IPS-20b (cell line): ENCODE data around the gene CPNE4.

Source experiments
- H3K27ac ChIP-seq: one replicate; pipeline ENCODE4 v1.5.1; 2013; ENCODE audit warnings: low read length
- H3K27me3 ChIP-seq: 2 replicates; pipeline ENCODE4 v1.6.1; 2013; ENCODE audit warnings: mild to moderate bottlenecking, low read length, inconsistent platforms; ENCODE audit not compliant: insufficient read depth
- H3K36me3 ChIP-seq: 2 replicates; pipeline ENCODE4 v1.6.1; 2013; ENCODE audit warnings: low read depth, mild to moderate bottlenecking, inconsistent platforms, low read length, moderate library complexity; ENCODE audit not compliant: insufficient read depth
- H3K4me1 ChIP-seq: 2 replicates; pipeline ENCODE4 v1.6.1; 2013; ENCODE audit warnings: mild to moderate bottlenecking, control low read depth, inconsistent platforms, low read length, moderate library complexity; ENCODE audit not compliant: insufficient read depth
- H3K4me3 ChIP-seq: 2 replicates; pipeline ENCODE4 v1.5.1; 2013; ENCODE audit warnings: mild to moderate bottlenecking, low read length, inconsistent platforms
- H3K9ac ChIP-seq: 2 replicates; pipeline ENCODE4 v1.6.1; 2013; ENCODE audit warnings: low read depth, mild to moderate bottlenecking, inconsistent platforms, low read length, moderate library complexity
- H3K9me3 ChIP-seq: 2 replicates; pipeline ENCODE4 v1.6.1; 2013; ENCODE audit warnings: mild to moderate bottlenecking, low read depth, low read length, inconsistent platforms; ENCODE audit not compliant: insufficient read depth

The CPNE4 gene

DNA sequence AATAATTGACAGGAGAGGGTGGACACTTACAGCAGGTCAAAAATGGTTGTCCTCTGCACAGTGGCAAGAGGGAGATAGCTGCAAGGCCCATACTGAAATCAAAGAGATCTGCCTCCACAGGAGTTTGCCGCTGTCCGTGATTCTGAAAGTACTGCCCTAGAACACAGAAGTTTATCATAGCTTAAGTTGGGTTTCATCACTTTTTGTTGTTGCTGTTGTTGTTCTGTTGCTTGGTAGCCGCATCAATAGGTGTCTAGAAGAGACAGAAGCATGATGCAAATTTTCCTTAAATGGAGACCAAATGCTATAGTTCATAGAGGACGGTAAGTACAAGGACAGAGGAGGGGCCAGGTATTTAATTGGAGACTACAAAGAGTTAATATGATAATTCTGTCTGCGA, 412.1 kb downstream of the CPNE4 start:
- Histone ChIP-seq H3K9ac (no peak overlapping the region), H3K27ac (no peak overlapping the region), H3K36me3 (no peaks in the 10 kb centered on the region), H3K4me3 (no peak overlapping the region), H3K4me1 (peaks cover 8% of the 10 kb centered on the region), H3K27me3 (no peaks in the 10 kb centered on the region), H3K9me3 (no peaks in the 10 kb centered on the region)

DNA sequence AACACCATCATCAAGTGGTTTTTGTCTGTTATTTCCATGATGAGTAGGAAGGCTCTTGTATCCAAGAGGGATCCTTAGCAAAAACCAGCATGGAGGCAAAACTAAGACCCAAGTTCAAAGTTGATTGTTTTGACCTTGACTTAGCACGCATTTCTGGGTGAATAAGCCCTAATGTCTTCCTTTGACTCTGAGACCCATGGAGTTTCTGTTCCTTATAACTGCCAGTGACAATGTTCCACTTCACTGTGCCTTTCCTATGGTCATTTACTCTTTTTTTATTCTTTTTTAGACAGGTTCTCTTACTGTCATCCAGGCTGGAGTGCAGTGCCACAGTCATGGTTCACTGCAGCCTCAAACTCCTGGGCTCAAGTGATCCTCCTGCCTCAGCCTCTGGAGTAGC, 413.8 kb downstream of the CPNE4 start:
- no peak overlapping the region for H3K27ac ChIP-seq
- H3K4me3 ChIP-seq: no peak overlapping the region
- H3K4me1 ChIP-seq: peaks cover 8% of the 10 kb centered on the region
- H3K9ac ChIP-seq: no peak overlapping the region
- no peaks in the 10 kb centered on the region for H3K27me3 ChIP-seq
- no peaks in the 10 kb centered on the region for H3K36me3 ChIP-seq
- H3K9me3 ChIP-seq: no peaks in the 10 kb centered on the region

DNA sequence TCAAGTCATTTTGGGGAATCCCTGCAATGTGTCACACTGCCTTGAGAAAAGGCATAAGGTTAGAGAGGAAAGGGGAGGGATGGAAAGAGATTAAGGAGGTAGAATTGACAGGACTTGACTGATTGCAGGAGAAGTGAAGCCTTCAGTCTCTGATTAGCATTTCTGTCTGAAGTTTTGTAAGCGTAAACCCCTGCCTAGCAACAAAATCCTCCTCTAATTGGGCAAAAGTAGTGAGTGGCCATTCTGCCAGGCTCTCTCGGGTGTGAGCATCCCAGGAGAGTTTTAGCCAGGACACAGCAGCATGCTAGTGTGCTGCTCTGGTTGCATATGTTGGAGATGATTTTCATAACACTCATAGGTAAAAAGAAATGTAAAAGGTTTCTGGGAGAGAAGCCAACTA, 415.0 kb downstream of the CPNE4 start:
- H3K9ac ChIP-seq: no peak overlapping the region
- no peaks in the 10 kb centered on the region for H3K36me3 ChIP-seq
- H3K9me3 ChIP-seq: no peaks in the 10 kb centered on the region
- peaks cover 8% of the 10 kb centered on the region for H3K4me1 ChIP-seq
- H3K27me3 ChIP-seq: no peaks in the 10 kb centered on the region
- no peak overlapping the region for H3K4me3 ChIP-seq
- H3K27ac ChIP-seq: no peak overlapping the region

DNA sequence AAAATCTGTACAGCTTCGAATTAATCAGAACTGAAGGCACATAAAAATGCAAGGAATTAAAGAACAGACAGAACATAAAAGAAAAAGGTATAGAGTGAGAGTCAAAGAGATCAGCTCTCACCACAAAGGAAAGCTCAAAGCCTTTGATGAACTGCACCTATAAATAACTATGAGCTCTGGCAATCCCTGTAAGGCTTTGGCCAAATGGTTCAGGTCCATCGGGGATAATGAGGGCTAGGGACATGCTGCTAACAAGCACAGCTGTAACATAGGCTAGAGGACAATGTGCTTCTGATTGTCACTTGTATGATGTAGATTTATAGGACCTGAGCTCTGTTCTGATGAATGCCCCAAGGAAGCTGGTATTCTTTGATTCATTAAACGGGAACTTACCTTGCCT, 418.1 kb downstream of the CPNE4 start:
- H3K9ac ChIP-seq: no peak overlapping the region
- no peaks in the 10 kb centered on the region for H3K27me3 ChIP-seq
- no peaks in the 10 kb centered on the region for H3K9me3 ChIP-seq
- H3K4me1 ChIP-seq: no peaks in the 10 kb centered on the region
- no peak overlapping the region for H3K27ac ChIP-seq
- H3K4me3 ChIP-seq: no peak overlapping the region
- no peaks in the 10 kb centered on the region for H3K36me3 ChIP-seq

DNA sequence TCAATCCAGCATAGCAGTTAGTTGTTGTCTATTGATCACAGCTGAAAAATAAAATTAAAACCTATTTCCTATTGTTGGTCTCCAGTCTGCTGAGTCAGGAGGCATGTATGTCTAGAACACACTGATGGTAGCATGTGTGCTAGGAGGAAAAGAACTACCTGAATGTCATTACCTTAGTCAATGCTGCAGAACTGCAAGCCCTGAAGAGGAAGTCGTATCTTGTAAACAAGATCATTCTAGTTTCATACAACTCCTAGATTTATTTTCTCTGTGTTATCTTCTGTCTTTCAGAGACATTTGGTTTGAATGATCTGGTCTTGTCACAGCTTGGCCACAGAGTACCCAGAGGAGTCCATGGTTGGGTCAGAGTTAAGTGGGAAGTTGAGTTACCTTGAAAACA, 422.1 kb downstream of the CPNE4 start:
- H3K4me1 ChIP-seq: no peaks in the 10 kb centered on the region
- no peak overlapping the region for H3K9ac ChIP-seq
- no peak overlapping the region for H3K27ac ChIP-seq
- H3K27me3 ChIP-seq: no peaks in the 10 kb centered on the region
- H3K9me3 ChIP-seq: no peaks in the 10 kb centered on the region
- no peak overlapping the region for H3K4me3 ChIP-seq
- H3K36me3 ChIP-seq: no peaks in the 10 kb centered on the region

DNA sequence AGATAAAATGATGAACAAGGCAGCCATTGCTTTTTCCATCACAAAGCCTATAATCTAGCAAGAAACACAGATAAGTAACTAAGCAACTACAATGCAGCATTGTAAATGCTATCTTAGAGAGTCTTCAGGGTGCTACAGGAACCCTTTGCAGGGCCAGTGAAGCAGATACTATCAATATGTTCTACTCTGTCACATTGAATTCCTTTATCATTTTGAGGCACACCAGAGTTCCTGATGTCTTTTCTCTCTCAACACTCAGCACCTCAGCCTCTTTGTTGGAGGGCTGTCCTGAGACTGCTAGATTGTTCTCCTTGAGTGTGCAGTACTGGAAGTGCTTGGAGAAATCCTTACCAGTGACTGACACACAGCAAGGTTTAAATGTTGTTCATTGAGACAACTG, 424.6 kb downstream of the CPNE4 start:
- Histone ChIP-seq H3K9ac (no peak overlapping the region), H3K9me3 (no peaks in the 10 kb centered on the region), H3K4me1 (no peaks in the 10 kb centered on the region), H3K27ac (no peak overlapping the region), H3K36me3 (no peaks in the 10 kb centered on the region), H3K27me3 (no peaks in the 10 kb centered on the region), H3K4me3 (no peak overlapping the region)

DNA sequence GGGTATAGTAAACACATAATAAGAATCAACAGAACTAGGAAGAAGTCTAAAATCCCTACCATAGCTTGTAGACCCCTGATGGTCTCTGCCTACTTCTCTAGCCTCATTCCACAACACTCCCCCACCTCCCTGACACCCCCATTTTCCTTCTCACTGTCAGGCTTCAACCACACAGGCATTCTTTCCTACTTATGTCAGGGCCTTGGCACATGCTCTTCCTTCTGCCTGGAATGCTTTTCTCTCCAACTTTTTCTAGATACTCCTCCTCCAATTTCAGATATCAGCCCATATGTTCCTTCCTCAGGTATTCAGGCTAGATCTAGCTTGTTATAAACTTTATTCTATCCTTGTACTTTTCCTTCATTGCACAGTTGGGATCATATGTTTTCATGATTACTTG, 426.1 kb downstream of the CPNE4 start:
- Histone ChIP-seq H3K36me3 (no peaks in the 10 kb centered on the region), H3K9ac (no peak overlapping the region), H3K27ac (no peak overlapping the region), H3K27me3 (no peaks in the 10 kb centered on the region), H3K9me3 (no peaks in the 10 kb centered on the region), H3K4me1 (no peaks in the 10 kb centered on the region), H3K4me3 (no peak overlapping the region)

DNA sequence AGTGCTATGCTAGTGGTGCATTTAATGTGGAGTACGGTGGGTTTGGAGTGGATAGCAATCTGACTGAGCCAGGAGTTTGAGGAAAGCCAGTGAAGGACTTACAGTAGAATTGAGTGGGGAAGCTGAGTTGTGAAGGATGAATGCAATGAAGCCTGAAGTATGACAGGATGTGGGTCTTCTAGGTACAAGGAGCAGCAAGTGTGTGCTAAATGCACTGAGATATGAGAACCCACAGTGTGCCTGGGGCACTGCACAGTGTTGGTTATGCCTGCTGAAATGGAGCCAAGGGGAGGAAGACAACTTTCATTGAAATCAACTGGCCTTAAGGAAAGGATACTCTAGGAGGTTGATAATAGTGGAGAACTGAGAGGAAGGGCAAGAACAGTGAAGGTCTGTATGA, 426.5 kb downstream of the CPNE4 start:
- H3K9me3 ChIP-seq: no peaks in the 10 kb centered on the region
- no peak overlapping the region for H3K4me3 ChIP-seq
- H3K36me3 ChIP-seq: no peaks in the 10 kb centered on the region
- H3K27me3 ChIP-seq: no peaks in the 10 kb centered on the region
- H3K4me1 ChIP-seq: no peaks in the 10 kb centered on the region
- H3K9ac ChIP-seq: no peak overlapping the region
- H3K27ac ChIP-seq: no peak overlapping the region

DNA sequence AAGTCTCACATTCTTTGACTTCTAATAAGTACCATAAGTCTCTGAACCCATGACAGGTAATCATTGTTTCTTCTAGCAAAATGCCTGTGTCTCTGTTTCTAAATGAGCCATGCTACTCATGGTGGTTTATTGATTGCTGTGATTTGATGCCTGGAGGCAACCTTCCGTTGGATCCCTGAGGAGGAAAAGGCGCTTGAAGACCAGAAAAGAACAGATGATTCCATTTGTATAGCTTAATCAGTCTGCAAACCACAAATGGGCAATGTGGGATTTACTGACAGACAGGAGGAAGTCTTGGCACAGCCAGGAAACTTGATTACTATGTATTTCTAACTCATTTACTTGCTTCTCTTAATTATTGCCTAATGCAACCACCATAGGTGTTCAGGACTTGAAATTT, 428.9 kb downstream of the CPNE4 start:
- H3K9ac ChIP-seq: no peak overlapping the region

DNA sequence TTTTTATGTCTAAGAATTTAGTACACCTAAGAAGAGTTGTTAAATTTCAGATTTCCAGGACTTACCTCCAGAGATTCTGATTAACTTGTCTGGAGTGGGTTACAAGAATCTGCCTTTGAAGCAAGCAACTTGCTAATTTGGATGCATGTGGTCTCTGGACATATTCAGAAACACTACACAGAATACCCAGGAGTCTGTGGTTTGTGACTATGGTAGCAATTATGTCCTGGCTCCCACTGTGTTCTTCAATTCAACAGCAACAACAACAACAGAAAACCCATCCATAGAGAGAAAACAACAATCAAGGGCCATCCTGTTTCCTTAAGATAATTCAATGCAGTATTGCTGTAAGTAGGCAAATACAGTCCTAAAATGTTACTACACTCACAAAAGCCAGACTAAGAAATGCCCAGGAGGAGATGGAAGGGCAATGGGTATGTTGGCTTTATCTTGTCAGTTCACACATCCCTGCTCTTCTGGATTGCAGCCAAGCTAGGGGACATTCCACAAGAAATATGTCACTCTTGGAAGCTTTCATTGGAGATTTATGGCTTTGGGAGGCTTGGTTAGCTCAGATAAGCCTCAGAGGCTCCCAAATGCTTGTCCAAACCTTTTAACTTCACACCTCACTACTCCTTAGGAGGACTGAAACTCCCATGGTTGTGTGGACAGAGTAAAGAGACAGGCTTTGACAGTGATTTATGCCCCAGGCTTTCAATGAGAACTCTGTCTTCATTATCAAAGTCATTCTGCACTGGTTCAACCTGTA, 432.6 kb downstream of the CPNE4 start:
- H3K27ac ChIP-seq: no peak overlapping the region
- H3K27me3 ChIP-seq: no peaks in the 10 kb centered on the region
- H3K4me1 ChIP-seq: no peaks in the 10 kb centered on the region
- H3K36me3 ChIP-seq: no peaks in the 10 kb centered on the region
- H3K4me3 ChIP-seq: no peak overlapping the region
- no peaks in the 10 kb centered on the region for H3K9me3 ChIP-seq
- H3K9ac ChIP-seq: no peak overlapping the region

More for the DNA sequence above, 428.9 kb downstream of the CPNE4 start:
- H3K36me3 ChIP-seq: no peaks in the 10 kb centered on the region
- H3K4me1 ChIP-seq: no peaks in the 10 kb centered on the region
- no peaks in the 10 kb centered on the region for H3K9me3 ChIP-seq
- no peaks in the 10 kb centered on the region for H3K27me3 ChIP-seq
- no peak overlapping the region for H3K4me3 ChIP-seq
- no peak overlapping the region for H3K27ac ChIP-seq

DNA sequence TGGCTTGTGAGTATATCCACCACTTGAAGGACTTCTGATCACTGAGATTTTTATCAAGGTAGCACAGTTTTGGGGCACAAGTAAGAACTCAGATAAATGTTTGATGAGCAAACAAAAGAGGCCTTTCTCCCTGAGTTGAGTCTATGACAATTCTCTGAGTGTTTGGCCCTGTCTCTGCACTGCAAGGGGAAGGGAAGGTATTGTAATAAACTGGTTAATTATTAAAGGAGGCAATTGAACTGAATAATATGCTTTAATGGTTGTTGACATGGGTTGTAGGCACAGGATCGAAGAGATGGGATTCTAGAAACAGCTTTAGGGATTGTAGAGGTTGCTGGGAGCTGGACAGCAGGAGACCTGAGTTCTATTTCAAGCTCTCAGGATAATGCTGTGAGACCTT, 437.0 kb downstream of the CPNE4 start:
- Histone ChIP-seq H3K36me3 (no peaks in the 10 kb centered on the region), H3K4me1 (no peaks in the 10 kb centered on the region), H3K4me3 (no peak overlapping the region), H3K27ac (no peak overlapping the region), H3K9me3 (no peaks in the 10 kb centered on the region), H3K9ac (no peak overlapping the region), H3K27me3 (no peaks in the 10 kb centered on the region)

DNA sequence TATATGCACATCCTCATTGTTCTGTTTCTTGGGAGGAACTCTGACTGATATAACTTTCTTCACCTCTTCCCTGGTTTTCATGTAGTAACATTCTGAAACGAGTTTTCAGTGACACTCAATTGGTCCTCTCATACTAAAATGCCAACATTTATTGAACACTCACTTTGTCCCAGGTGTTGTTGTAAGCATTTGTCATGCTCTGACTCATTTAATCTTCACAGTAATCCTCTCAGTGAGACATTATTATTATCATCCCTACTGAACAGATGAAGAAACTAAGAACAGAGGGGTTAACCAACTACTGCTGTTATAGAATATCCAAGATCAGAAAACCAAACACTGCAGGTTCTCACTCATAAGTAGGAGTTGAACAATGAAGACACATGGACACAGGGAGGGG, 437.9 kb downstream of the CPNE4 start:
- H3K9me3 ChIP-seq: no peaks in the 10 kb centered on the region

More for the DNA sequence above, 437.9 kb downstream of the CPNE4 start:
- Histone ChIP-seq H3K4me1 (no peaks in the 10 kb centered on the region), H3K9ac (no peak overlapping the region), H3K36me3 (no peaks in the 10 kb centered on the region), H3K27ac (no peak overlapping the region), H3K27me3 (no peaks in the 10 kb centered on the region), H3K4me3 (no peak overlapping the region)
